ENCODE measurements around the gene MT1A. TPM values are rescaled to one million over a fixed set of nuclear protein-coding genes. Genes with fewer than 3 reads are reported as not detected.

The MT1A gene
- total and polyA plus RNA-seq, 2 of the 8 experiments (the other 6 are each of a cell fraction or from before 2014, with no cell fraction given) = not detected

DNA sequence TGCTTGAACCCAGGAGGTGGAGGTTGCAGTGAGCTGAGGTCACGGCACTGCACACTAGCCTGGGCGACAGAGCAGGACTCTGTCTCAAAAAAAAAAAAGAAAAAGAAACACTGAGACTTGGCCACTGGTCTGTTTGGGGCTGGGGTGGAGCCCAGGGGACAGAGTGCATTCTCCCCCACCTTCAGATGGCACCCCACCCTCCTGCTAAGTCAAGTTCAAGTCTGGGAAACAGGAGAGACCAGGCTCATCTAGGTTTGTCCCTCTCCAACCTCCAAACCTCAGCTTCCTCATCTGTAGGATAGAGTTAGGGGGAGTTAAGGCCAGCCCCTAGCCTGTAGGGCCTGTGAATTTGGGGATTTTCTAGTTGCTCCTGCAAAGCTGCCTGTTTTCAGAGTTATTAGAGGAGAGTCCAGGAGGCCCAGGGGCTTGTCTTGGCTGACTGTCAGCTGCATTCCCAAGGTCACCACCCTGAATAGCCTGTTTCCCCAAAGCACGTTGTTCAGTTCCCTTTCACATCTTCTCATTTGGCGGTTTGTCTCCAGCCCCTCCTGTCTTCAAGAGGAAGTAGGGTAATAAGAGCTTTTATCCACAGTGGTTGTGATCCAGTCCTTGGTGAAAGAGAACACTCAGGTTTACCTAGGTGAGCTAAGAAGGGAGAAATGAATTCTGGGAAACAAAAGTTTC, 46.9 kb upstream of the MT1A start (continued):
- TF ChIP-seq KDM5A (IDR thresholded peaks at IDR 0.05; ENCODE audit: low read length) (no peak), ZNF274 (IDR thresholded peaks at IDR 0.05; ENCODE audit: borderline replicate concordance, extremely low read depth, low read length) (no peak), JUND (IDR thresholded peaks at IDR 0.05; ENCODE audit: low read length) (no peak), KDM1A (IDR thresholded peaks at IDR 0.05; ENCODE audit: borderline replicate concordance, low read length) (no peak)
- TF ChIP-seq, protein P1, sequence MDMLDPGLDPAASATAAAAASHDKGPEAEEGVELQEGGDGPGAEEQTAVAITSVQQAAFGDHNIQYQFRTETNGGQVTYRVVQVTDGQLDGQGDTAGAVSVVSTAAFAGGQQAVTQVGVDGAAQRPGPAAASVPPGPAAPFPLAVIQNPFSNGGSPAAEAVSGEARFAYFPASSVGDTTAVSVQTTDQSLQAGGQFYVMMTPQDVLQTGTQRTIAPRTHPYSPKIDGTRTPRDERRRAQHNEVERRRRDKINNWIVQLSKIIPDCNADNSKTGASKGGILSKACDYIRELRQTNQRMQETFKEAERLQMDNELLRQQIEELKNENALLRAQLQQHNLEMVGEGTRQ (IDR thresholded peaks at IDR 0.05; ENCODE audit: low read length) = no peak

Measured in H1 (cell line).